K562 (cell line): ENCODE results near the gene ARL13B. TPM values are rescaled to one million over a fixed set of nuclear protein-coding genes. Genes with fewer than 3 reads are reported as not detected.

Experiments used
- CCNT2 ChIP-seq: IDR thresholded peaks from 2 replicates; pipeline ENCODE4 v1.6.1; 2011; ENCODE audit warnings: borderline replicate concordance, low read depth, mild to moderate bottlenecking, moderate library complexity, mixed read lengths, low read length; ENCODE audit not compliant: insufficient read length; ENCODE audit errors: extremely low read depth
- FOSL1 ChIP-seq: fragments of 200-800 bp; sonication (Bioruptor generic); conservative IDR thresholded peaks from 2 replicates; pipeline ENCODE4 v1.6.1; 2016; ENCODE audit warnings: missing genetic modification characterization, missing compliant biosample characterization
- GATA2 ChIP-seq: sonication (generic); formaldehyde crosslinking; IDR thresholded peaks from 2 replicates; pipeline ENCODE4 v1.4.0; 2020; ENCODE audit warnings: mild to moderate bottlenecking, missing genetic modification reagents
- HDAC8 ChIP-seq: fragments of 450-650 bp; IDR thresholded peaks from 2 replicates; pipeline ENCODE4 v1.6.1; 2016; ENCODE audit warnings: mild to moderate bottlenecking, missing genetic modification characterization, moderate library complexity, missing compliant biosample characterization
- HNRNPLL ChIP-seq: fragments of 200-400 bp; formaldehyde crosslinking; IDR thresholded peaks from 2 replicates; pipeline ENCODE4 v1.6.1; 2017; ENCODE audit warnings: low read length, low read depth, mild to moderate bottlenecking; ENCODE audit not compliant: poor library complexity, severe bottlenecking
- MECOM ChIP-seq: fragments of 250-450 bp; sonication (Bioruptor Pico); IDR thresholded peaks from 2 replicates; pipeline ENCODE4 v1.8.0; 2022; ENCODE audit warnings: inconsistent platforms
- MYC ChIP-seq, 2 experiments: fragments of 250-450 bp in 1 of 2; sonication (Bioruptor Pico) in 1 of 2; IDR thresholded peaks; 2 replicates each; pipeline versions ENCODE4 v1.5.1 to v1.6.1; 2012 to 2021; ENCODE audit warnings: low read depth in 2 of 2, borderline replicate concordance in 1 of 2, improper control_type of control experiment in 1 of 2, low read length in 1 of 2, mild to moderate bottlenecking in 1 of 2, moderate library complexity in 1 of 2
- MYNN ChIP-seq, 2 experiments: sonication (generic); formaldehyde crosslinking in 1 of 2; IDR thresholded peaks; 2 replicates each; pipeline versions ENCODE4 v1.5.0 to v1.6.1; 2016 to 2020; ENCODE audit warnings: antibody characterized with exemption in 1 of 2, missing genetic modification reagents in 1 of 2
- NEUROD1 ChIP-seq: fragments of 150-350 bp; IDR thresholded peaks from 2 replicates; pipeline ENCODE4 v1.6.1; 2014; ENCODE audit warnings: borderline replicate concordance, low read length, low read depth; ENCODE audit not compliant: partially characterized antibody
- NFATC3 ChIP-seq: fragments of 450-650 bp; IDR thresholded peaks from 2 replicates; pipeline ENCODE4 v1.6.1; 2017; ENCODE audit warnings: mild to moderate bottlenecking
- NR2C2 ChIP-seq, 2 experiments: fragments of 200-800 bp in 1 of 2; sonication (Bioruptor generic) in 1 of 2; sonication (generic) in 1 of 2; formaldehyde crosslinking in 1 of 2; IDR thresholded peaks; 2 replicates each; pipeline versions ENCODE4 v1.6.1 to v1.8.0; 2016 to 2022; ENCODE audit warnings: mild to moderate bottlenecking in 1 of 2, missing compliant biosample characterization in 1 of 2, missing genetic modification characterization in 1 of 2, missing genetic modification reagents in 1 of 2
- PYGO2 ChIP-seq: fragments of 450-650 bp; IDR thresholded peaks from 2 replicates; pipeline ENCODE4 v1.6.1; 2016; ENCODE audit warnings: mild to moderate bottlenecking, missing genetic modification characterization, moderate library complexity, missing compliant biosample characterization
- TAL1 ChIP-seq: fragments of 450-650 bp; IDR thresholded peaks from 2 replicates; pipeline ENCODE4 v1.6.1; 2016; ENCODE audit warnings: mild to moderate bottlenecking
- TRIM28 ChIP-seq: fragments of 450-650 bp; IDR thresholded peaks from 2 replicates; pipeline ENCODE4 v1.6.1; 2017
- ZBTB7A ChIP-seq: IDR thresholded peaks from 2 replicates; pipeline ENCODE4 v1.6.1; 2011; ENCODE audit warnings: low read depth, mild to moderate bottlenecking, low read length, moderate library complexity, borderline replicate concordance; ENCODE audit not compliant: control insufficient read depth
- ZNF551 ChIP-seq: fragments of 250-450 bp; sonication (Bioruptor Pico); IDR thresholded peaks from 2 replicates; pipeline ENCODE4 v1.5.0; 2021; ENCODE audit warnings: mild to moderate bottlenecking, moderate library complexity
- polyA plus RNA-seq, 8 experiments: library from polyadenylated mRNA; depleted of rRNA in 4 of 8; stranded (reverse) in 5 of 8; unstranded in 3 of 8; fragments of >200 nt; fragmentation: Nextera tagmentation in 2 of 8; fragmentation: Illumina TruSeq in 1 of 8; extraction: Ambion mirVana in 2 of 8; extraction: Trizol in 1 of 8; gene quantifications; 2 replicates each; pipeline versions ENCODE4 v1.2.1 to v1.2.3, GENCODE V29; 2011 to 2014; ENCODE audit warnings: inconsistent platforms in 1 of 8, missing spikeins in 1 of 8
- total RNA-seq, 7 experiments: library from RNA; depleted of rRNA in 6 of 7; stranded (reverse); fragments of >200 nt in 6 of 7; fragmentation: Illumina TruSeq in 2 of 7; extraction: Trizol in 2 of 7; gene quantifications; 2 replicates each; pipeline versions ENCODE4 v1.2.1 to v1.2.3, GENCODE V29; 2011 to 2021; ENCODE audit warnings: low replicate concordance in 1 of 7
- TF ChIP-seq, protein P1 (sequence below): fragments of 450-650 bp; IDR thresholded peaks from 2 replicates; pipeline ENCODE4 v1.6.1; 2016; ENCODE audit warnings: missing biosample characterization, missing genetic modification characterization
- TF ChIP-seq, protein P2 (sequence below): fragments of 450-650 bp; IDR thresholded peaks from one replicate; pipeline ENCODE4 v1.6.1; 2018; ENCODE audit warnings: mild to moderate bottlenecking, moderate library complexity; ENCODE audit not compliant: partially characterized antibody
- TF ChIP-seq, protein P3 (sequence below), 2 experiments: fragments of 450-650 bp; IDR thresholded peaks; 2 replicates each; pipeline ENCODE4 v1.6.1; 2016
- TF ChIP-seq, protein P4 (sequence below): fragments of 450-650 bp; formaldehyde crosslinking; IDR thresholded peaks from 2 replicates; pipeline ENCODE4 v1.4.0; 2020; ENCODE audit warnings: mild to moderate bottlenecking, mixed read lengths

Gene ARL13B
- total and polyA plus RNA-seq, 9 of the 15 experiments (the other 6 are each of a cell fraction or from before 2014, with no cell fraction given): 4.1 to 16.9 (median 12.2) TPM

DNA sequence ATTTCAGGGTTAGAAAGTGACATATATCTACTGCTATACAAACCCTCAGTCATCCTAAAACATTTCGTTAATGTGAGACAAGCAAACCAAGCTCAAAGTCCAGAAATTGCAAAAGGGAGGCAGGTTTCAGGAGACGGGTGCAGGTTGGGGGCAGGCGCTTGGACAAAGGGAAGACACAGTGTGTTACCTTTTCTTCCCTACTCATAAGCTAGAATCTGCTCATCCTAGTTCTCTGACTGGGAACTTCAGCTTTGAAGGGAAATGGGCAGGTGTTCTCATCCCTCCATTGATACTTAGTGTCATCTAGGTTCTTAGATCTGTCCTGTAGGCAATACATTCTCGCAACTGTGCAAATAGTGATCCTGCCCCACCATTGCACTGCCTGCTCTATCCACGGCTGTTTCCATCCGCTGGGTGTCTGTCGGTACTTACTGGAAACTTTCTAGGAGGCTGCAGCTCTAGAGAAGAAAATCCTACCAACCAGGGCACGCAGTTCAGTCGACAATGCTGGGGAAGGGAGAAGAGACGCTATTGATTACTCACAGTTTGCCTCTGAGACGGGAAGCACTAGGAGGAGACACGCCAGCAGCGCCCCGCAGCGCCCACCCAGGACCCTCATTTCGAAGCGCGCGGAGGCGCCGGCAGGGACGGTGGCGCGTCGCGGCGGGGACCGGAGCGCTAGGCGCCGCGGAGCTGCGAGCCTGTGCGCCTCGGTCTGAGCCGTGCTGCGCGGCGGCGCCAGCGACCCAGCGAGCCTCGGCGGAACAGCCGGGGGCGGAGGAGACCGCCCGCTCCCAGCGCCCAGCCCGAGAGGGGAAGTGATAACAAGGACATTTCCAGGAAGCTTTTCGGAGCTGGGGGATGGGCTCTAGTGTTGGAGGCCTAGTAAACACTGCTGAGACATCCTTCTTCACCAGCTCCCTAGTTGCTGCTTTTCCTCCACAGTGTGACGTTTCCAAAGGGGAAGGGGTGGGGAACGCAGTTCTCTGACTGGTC, 6.5 kb upstream of the ARL13B start, which contains the start of gene PROS1 (continued):
- TF ChIP-seq, protein P1, sequence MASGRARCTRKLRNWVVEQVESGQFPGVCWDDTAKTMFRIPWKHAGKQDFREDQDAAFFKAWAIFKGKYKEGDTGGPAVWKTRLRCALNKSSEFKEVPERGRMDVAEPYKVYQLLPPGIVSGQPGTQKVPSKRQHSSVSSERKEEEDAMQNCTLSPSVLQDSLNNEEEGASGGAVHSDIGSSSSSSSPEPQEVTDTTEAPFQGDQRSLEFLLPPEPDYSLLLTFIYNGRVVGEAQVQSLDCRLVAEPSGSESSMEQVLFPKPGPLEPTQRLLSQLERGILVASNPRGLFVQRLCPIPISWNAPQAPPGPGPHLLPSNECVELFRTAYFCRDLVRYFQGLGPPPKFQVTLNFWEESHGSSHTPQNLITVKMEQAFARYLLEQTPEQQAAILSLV (tag): no peak
- peak; percentile 96 for TF ChIP-seq ZBTB7A
- no peak for TF ChIP-seq ZNF551 (CRISPR knock-in tag)
- peak; percentile 84 for TF ChIP-seq HNRNPLL
- TF ChIP-seq NFATC3: peak; percentile 39; the same call in 1 of the 2 replicates
- TF ChIP-seq CCNT2: peak; percentile 96
- TF ChIP-seq, protein P2, sequence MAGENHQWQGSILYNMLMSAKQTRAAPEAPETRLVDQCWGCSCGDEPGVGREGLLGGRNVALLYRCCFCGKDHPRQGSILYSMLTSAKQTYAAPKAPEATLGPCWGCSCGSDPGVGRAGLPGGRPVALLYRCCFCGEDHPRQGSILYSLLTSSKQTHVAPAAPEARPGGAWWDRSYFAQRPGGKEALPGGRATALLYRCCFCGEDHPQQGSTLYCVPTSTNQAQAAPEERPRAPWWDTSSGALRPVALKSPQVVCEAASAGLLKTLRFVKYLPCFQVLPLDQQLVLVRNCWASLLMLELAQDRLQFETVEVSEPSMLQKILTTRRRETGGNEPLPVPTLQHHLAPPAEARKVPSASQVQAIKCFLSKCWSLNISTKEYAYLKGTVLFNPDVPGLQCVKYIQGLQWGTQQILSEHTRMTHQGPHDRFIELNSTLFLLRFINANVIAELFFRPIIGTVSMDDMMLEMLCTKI: no peak
- no peak for TF ChIP-seq HDAC8 (tag)
- peak; percentile 63; the same call in 1 of the 2 replicates for TF ChIP-seq MYNN (IDR thresholded peaks at IDR 0.05)
- no peak for TF ChIP-seq MYNN (CRISPR knock-in tag; IDR thresholded peaks at IDR 0.05)
- TF ChIP-seq MYC (IDR thresholded peaks at IDR 0.05; ENCODE audit: low read depth, low read length): no peak
- TF ChIP-seq MYC (CRISPR knock-in tag; IDR thresholded peaks at IDR 0.05; ENCODE audit: borderline replicate concordance, low read depth): no peak
- no peak for TF ChIP-seq TAL1
- TF ChIP-seq TRIM28: no peak; the same call in 1 of the 2 replicates
- peak; percentile 40 for TF ChIP-seq NEUROD1
- no peak for TF ChIP-seq PYGO2 (tag)
- TF ChIP-seq NR2C2 (CRISPR knock-in tag; IDR thresholded peaks at IDR 0.05): no peak
- no peak for TF ChIP-seq NR2C2 (tag; IDR thresholded peaks at IDR 0.05)
- TF ChIP-seq FOSL1 (tag): peak; percentile 31; the same call in 1 of the 2 replicates
- TF ChIP-seq, protein P3, sequence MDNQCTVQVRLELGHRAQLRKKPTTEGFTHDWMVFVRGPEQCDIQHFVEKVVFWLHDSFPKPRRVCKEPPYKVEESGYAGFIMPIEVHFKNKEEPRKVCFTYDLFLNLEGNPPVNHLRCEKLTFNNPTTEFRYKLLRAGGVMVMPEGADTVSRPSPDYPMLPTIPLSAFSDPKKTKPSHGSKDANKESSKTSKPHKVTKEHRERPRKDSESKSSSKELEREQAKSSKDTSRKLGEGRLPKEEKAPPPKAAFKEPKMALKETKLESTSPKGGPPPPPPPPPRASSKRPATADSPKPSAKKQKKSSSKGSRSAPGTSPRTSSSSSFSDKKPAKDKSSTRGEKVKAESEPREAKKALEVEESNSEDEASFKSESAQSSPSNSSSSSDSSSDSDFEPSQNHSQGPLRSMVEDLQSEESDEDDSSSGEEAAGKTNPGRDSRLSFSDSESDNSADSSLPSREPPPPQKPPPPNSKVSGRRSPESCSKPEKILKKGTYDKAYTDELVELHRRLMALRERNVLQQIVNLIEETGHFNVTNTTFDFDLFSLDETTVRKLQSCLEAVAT (IDR thresholded peaks at IDR 0.05): 0 out of 4 replicates have a peak, but pooled peaks of 1 of the 2 experiments have one; percentile 20
- TF ChIP-seq, protein P4, sequence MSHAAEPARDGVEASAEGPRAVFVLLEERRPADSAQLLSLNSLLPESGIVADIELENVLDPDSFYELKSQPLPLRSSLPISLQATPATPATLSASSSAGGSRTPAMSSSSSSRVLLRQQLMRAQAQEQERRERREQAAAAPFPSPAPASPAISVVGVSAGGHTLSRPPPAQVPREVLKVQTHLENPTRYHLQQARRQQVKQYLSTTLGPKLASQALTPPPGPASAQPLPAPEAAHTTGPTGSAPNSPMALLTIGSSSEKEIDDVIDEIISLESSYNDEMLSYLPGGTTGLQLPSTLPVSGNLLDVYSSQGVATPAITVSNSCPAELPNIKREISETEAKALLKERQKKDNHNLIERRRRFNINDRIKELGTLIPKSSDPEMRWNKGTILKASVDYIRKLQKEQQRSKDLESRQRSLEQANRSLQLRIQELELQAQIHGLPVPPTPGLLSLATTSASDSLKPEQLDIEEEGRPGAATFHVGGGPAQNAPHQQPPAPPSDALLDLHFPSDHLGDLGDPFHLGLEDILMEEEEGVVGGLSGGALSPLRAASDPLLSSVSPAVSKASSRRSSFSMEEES (CRISPR knock-in tag): no peak
- TF ChIP-seq GATA2 (CRISPR knock-in tag): no peak
- TF ChIP-seq MECOM (CRISPR knock-in tag): no peak
